Measurements from ENCODE around the gene KRT6A.
A peak's percentile ranks its signal among the peaks of the same experiment; 100 is the strongest.

Gene KRT6A

GRCh38 chr12:52493172-52493571 lies at the start of gene KRT6A:
Gene KRT6A, minus strand, starts transcription at chr12:52493257. Its CDS starts 69 bp downstream, at chr12:52493188.
- Histone ChIP-seq H3K4me1 (ENCODE audit: control insufficient read depth in 5 of 5, insufficient read depth in 5 of 5, low read length in 5 of 5) (peaks cover 0 to 26% (median 19%) of the 10 kb centered on the region in 5 donors), H3K27ac (ENCODE audit: low read depth, low read length) (no peak within 1 kb of the TSS), H3K27me3 (ENCODE audit: control insufficient read depth in 5 of 5, insufficient read depth in 4 of 5, low read length in 5 of 5) (peaks cover 0 to 4% (median 0%) of the 10 kb centered on the region in 5 donors), H3K9me3 (ENCODE audit: control insufficient read depth in 5 of 5, low read length in 5 of 5) (no peaks in the 10 kb centered on the region), H3K4me3 (ENCODE audit: low read depth in 1 of 5, low read length in 5 of 5) (no peak within 1 kb of the TSS), H3K36me3 (ENCODE audit: control insufficient read depth in 5 of 5, insufficient read depth in 5 of 5, low read length in 5 of 5) (no peaks in the 10 kb centered on the region), H3K9ac (ENCODE audit: low read length in 5 of 5) (no peak within 1 kb of the TSS)

DNA sequence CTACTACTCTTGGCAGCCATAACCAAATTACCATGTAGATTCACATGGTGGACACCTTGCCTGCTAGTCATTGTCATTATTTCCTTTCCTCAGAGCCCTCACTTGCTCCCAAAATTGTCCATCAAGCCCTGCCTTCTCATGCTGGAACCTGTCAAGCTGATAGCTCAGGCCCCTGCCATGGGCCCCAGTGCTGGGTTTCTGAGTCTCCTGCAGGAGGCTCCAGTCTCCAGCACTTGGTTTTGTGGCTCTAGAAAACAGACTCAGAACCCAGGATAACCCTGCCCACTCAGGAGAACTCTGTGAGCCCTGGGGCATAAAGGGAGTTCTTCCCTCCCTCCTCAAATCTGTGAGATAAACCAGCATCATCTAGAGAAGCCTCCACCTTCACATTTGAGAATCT lies 49.1 kb upstream of the KRT6A start:
- Histone ChIP-seq H3K27me3 (ENCODE audit: control insufficient read depth in 5 of 5, insufficient read depth in 4 of 5, low read length in 5 of 5) (no peaks in the 10 kb centered on the region), H3K27ac (ENCODE audit: low read depth, low read length) (no peak overlapping the region), H3K9me3 (ENCODE audit: control insufficient read depth in 5 of 5, low read length in 5 of 5) (no peaks in the 10 kb centered on the region), H3K4me3 (ENCODE audit: low read depth in 1 of 5, low read length in 5 of 5) (no peak overlapping the region), H3K36me3 (ENCODE audit: control insufficient read depth in 5 of 5, insufficient read depth in 5 of 5, low read length in 5 of 5) (no peaks in the 10 kb centered on the region), H3K4me1 (ENCODE audit: control insufficient read depth in 5 of 5, insufficient read depth in 5 of 5, low read length in 5 of 5) (peaks cover 6 to 19% (median 14%) of the 10 kb centered on the region in 5 donors), H3K9ac (ENCODE audit: low read length in 5 of 5) (no peak overlapping the region)

- Histone ChIP-seq H3K9me3 (ENCODE audit: control insufficient read depth in 5 of 5, low read length in 5 of 5) (no peaks in the 10 kb centered on the region), H3K9ac (ENCODE audit: low read length in 5 of 5) (no peak overlapping the region), H3K4me3 (ENCODE audit: low read depth in 1 of 5, low read length in 5 of 5) (no peak overlapping the region), H3K27me3 (ENCODE audit: control insufficient read depth in 5 of 5, insufficient read depth in 4 of 5, low read length in 5 of 5) (no peaks in the 10 kb centered on the region), H3K36me3 (ENCODE audit: control insufficient read depth in 5 of 5, insufficient read depth in 5 of 5, low read length in 5 of 5) (no peaks in the 10 kb centered on the region), H3K27ac (ENCODE audit: low read depth, low read length) (no peak overlapping the region), H3K4me1 (ENCODE audit: control insufficient read depth in 5 of 5, insufficient read depth in 5 of 5, low read length in 5 of 5) (peaks cover 6 to 19% (median 14%) of the 10 kb centered on the region in 5 donors)
Measured at GRCh38 chr12:52541709-52542108, 48.7 kb upstream of the KRT6A start.

DNA sequence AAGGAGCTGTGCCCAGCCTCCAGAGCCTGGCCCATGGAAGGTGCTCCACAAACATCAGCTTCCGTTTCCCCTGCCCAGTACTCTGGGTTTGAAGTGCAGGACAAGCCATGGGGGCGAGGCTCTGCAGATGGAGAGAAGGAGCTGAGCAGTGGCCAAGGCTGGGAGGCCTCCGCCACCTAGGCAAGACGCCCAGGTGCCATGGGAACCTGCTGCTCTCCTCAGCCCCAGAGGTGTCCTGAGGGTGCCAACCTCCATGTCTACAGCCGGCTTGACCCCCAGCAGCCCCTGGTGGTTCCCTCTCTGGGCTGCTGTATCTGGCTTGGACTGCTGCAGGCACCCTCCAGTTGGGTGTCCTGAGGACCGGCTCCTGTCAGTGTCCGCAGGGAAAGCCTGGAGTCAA lies 47.5 kb upstream of the KRT6A start:
- Histone ChIP-seq H3K9ac (ENCODE audit: low read length in 5 of 5) (no peak overlapping the region), H3K36me3 (ENCODE audit: control insufficient read depth in 5 of 5, insufficient read depth in 5 of 5, low read length in 5 of 5) (no peaks in the 10 kb centered on the region), H3K27ac (ENCODE audit: low read depth, low read length) (no peak overlapping the region), H3K9me3 (ENCODE audit: control insufficient read depth in 5 of 5, low read length in 5 of 5) (no peaks in the 10 kb centered on the region), H3K4me1 (ENCODE audit: control insufficient read depth in 5 of 5, insufficient read depth in 5 of 5, low read length in 5 of 5) (peaks cover 6 to 19% (median 14%) of the 10 kb centered on the region in 5 donors), H3K27me3 (ENCODE audit: control insufficient read depth in 5 of 5, insufficient read depth in 4 of 5, low read length in 5 of 5) (no peaks in the 10 kb centered on the region), H3K4me3 (ENCODE audit: low read depth in 1 of 5, low read length in 5 of 5) (no peak overlapping the region)

GRCh38 chr12:52539821-52540173 lies 46.7 kb upstream of the KRT6A start:
- Histone ChIP-seq H3K9ac (ENCODE audit: low read length in 5 of 5) (no peak overlapping the region), H3K4me3 (ENCODE audit: low read depth in 1 of 5, low read length in 5 of 5) (no peak overlapping the region), H3K27ac (ENCODE audit: low read depth, low read length) (no peak overlapping the region), H3K9me3 (ENCODE audit: control insufficient read depth in 5 of 5, low read length in 5 of 5) (no peaks in the 10 kb centered on the region), H3K36me3 (ENCODE audit: control insufficient read depth in 5 of 5, insufficient read depth in 5 of 5, low read length in 5 of 5) (no peaks in the 10 kb centered on the region), H3K4me1 (ENCODE audit: control insufficient read depth in 5 of 5, insufficient read depth in 5 of 5, low read length in 5 of 5) (peaks cover 4 to 16% (median 11%) of the 10 kb centered on the region in 5 donors), H3K27me3 (ENCODE audit: control insufficient read depth in 5 of 5, insufficient read depth in 4 of 5, low read length in 5 of 5) (no peaks in the 10 kb centered on the region)

DNA sequence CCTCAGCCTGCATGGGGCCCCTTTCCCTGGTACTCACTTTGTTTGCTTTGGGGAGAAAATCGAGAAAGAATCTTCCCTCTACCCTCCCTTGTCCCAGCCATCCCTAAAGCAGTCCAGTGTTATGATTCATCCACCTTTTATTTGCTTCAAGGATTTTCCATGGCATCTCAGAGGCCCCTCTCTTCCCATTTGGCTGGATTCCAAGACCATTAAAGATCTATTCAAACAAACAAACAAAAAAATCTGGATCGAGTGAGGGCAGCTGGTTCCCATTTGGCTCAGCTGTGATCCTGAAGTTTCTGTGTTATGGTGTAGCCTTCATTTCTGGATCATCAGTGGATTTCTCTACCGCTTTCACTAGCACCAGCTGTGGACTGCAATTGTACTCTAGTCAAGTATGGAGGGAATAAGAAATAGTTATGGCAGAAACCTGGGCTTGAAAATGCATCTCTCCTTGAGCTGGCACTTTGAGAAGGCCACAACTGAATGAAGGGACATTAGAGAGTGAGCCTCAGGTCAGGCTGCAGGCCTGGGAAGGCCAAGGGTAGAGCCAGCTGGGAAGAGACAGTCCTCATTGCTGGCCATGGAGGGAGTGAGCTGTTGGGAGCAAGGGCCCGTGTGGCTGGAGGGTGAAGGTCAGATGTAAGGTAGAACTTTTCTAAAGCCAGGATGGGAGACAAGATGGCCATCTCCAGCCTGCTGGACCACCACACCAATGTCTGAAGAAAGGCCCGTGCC lies 46.2 kb upstream of the KRT6A start:
- no peak overlapping the region for H3K4me3 ChIP-seq (ENCODE audit: low read depth in 1 of 5, low read length in 5 of 5)
- H3K9me3 ChIP-seq (ENCODE audit: control insufficient read depth in 5 of 5, low read length in 5 of 5), result no peaks in the 10 kb centered on the region
- no peak overlapping the region for H3K27ac ChIP-seq (ENCODE audit: low read depth, low read length)

DNA sequence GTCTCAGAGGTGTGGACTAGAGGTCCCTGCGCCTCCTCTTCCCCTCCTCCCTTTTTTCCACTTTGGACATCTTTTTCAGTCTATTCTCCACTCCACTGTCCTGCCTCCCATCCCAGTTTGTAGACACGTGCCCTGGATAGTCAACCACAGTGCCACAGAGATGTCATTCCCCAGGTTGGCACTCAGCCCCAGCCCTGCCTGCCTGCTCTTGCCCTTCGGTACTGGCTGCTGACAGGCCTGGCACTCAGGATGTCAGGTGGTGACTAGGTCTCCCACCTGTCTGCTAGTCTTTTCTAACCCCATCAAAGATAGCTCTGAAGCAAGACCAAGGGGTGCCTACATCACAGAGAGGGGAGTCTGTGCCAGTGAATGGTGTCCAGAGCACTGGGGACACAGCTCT lies 44.0 kb upstream of the KRT6A start:
- H3K4me1 ChIP-seq (ENCODE audit: control insufficient read depth in 5 of 5, insufficient read depth in 5 of 5, low read length in 5 of 5), result peaks cover 4 to 11% (median 6%) of the 10 kb centered on the region in 5 donors
- H3K9me3 ChIP-seq (ENCODE audit: control insufficient read depth in 5 of 5, low read length in 5 of 5), result no peaks in the 10 kb centered on the region
- no peak overlapping the region for H3K4me3 ChIP-seq (ENCODE audit: low read depth in 1 of 5, low read length in 5 of 5)
- no peak overlapping the region for H3K27ac ChIP-seq (ENCODE audit: low read depth, low read length)
- H3K27me3 ChIP-seq (ENCODE audit: control insufficient read depth in 5 of 5, insufficient read depth in 4 of 5, low read length in 5 of 5), result no peaks in the 10 kb centered on the region
- H3K9ac ChIP-seq (ENCODE audit: low read length in 5 of 5), result no peak overlapping the region
- H3K36me3 ChIP-seq (ENCODE audit: control insufficient read depth in 5 of 5, insufficient read depth in 5 of 5, low read length in 5 of 5), result no peaks in the 10 kb centered on the region

More for the DNA sequence above, 46.2 kb upstream of the KRT6A start:
- Histone ChIP-seq H3K27me3 (ENCODE audit: control insufficient read depth in 5 of 5, insufficient read depth in 4 of 5, low read length in 5 of 5) (no peaks in the 10 kb centered on the region), H3K4me1 (ENCODE audit: control insufficient read depth in 5 of 5, insufficient read depth in 5 of 5, low read length in 5 of 5) (peaks cover 4 to 11% (median 6%) of the 10 kb centered on the region in 5 donors), H3K9ac (ENCODE audit: low read length in 5 of 5) (no peak overlapping the region), H3K36me3 (ENCODE audit: control insufficient read depth in 5 of 5, insufficient read depth in 5 of 5, low read length in 5 of 5) (no peaks in the 10 kb centered on the region)

DNA sequence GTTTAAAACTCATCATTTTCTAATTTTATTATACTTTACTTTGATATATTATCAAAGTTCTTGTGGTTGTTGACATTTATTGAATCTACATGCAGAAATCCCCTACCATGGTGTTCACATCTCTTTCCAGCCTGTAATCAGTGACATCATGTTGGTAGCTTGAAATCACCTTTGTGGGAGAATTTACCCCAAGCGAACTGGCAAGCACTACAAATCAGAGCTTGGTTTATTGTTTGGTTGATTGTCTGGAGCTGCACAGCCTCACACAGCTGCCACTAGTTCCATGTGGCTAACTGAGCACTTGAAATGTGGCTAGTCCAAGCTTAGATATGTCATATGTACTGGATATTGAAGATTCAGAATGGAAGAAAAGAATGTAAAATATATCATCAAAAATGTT lies 42.5 kb upstream of the KRT6A start:
- Histone ChIP-seq H3K9me3 (ENCODE audit: control insufficient read depth in 5 of 5, low read length in 5 of 5) (no peaks in the 10 kb centered on the region), H3K27ac (ENCODE audit: low read depth, low read length) (no peak overlapping the region), H3K27me3 (ENCODE audit: control insufficient read depth in 5 of 5, insufficient read depth in 4 of 5, low read length in 5 of 5) (no peaks in the 10 kb centered on the region), H3K4me3 (ENCODE audit: low read depth in 1 of 5, low read length in 5 of 5) (no peak overlapping the region), H3K36me3 (ENCODE audit: control insufficient read depth in 5 of 5, insufficient read depth in 5 of 5, low read length in 5 of 5) (no peaks in the 10 kb centered on the region), H3K9ac (ENCODE audit: low read length in 5 of 5) (no peak overlapping the region), H3K4me1 (ENCODE audit: control insufficient read depth in 5 of 5, insufficient read depth in 5 of 5, low read length in 5 of 5) (peaks cover 4 to 14% (median 8%) of the 10 kb centered on the region in 5 donors)

- H3K9me3 ChIP-seq (ENCODE audit: control insufficient read depth in 5 of 5, low read length in 5 of 5), result no peaks in the 10 kb centered on the region
- no peak overlapping the region for H3K9ac ChIP-seq (ENCODE audit: low read length in 5 of 5)
- no peak overlapping the region for H3K4me3 ChIP-seq (ENCODE audit: low read depth in 1 of 5, low read length in 5 of 5)
- no peaks in the 10 kb centered on the region for H3K36me3 ChIP-seq (ENCODE audit: control insufficient read depth in 5 of 5, insufficient read depth in 5 of 5, low read length in 5 of 5)
- no peak overlapping the region for H3K27ac ChIP-seq (ENCODE audit: low read depth, low read length)
- H3K27me3 ChIP-seq (ENCODE audit: control insufficient read depth in 5 of 5, insufficient read depth in 4 of 5, low read length in 5 of 5), result peaks cover 0 to 3% (median 0%) of the 10 kb centered on the region in 5 donors
- H3K4me1 ChIP-seq (ENCODE audit: control insufficient read depth in 5 of 5, insufficient read depth in 5 of 5, low read length in 5 of 5), result peaks cover 4 to 11% (median 6%) of the 10 kb centered on the region in 5 donors
Measured at GRCh38 chr12:52534482-52534881, 41.4 kb upstream of the KRT6A start.

GRCh38 chr12:52533686-52534470 lies 40.8 kb upstream of the KRT6A start:
- Histone ChIP-seq H3K4me3 (ENCODE audit: low read depth in 1 of 5, low read length in 5 of 5) (no peak overlapping the region), H3K9ac (ENCODE audit: low read length in 5 of 5) (no peak overlapping the region), H3K27ac (ENCODE audit: low read depth, low read length) (peak overlapping the region; percentile 37), H3K36me3 (ENCODE audit: control insufficient read depth in 5 of 5, insufficient read depth in 5 of 5, low read length in 5 of 5) (no peaks in the 10 kb centered on the region), H3K27me3 (ENCODE audit: control insufficient read depth in 5 of 5, insufficient read depth in 4 of 5, low read length in 5 of 5) (peaks cover 0 to 3% (median 0%) of the 10 kb centered on the region in 5 donors), H3K4me1 (ENCODE audit: control insufficient read depth in 5 of 5, insufficient read depth in 5 of 5, low read length in 5 of 5) (peaks cover 0 to 9% (median 6%) of the 10 kb centered on the region in 5 donors), H3K9me3 (ENCODE audit: control insufficient read depth in 5 of 5, low read length in 5 of 5) (no peaks in the 10 kb centered on the region)
